OCI-LY3 (cell line): ENCODE measurements around the gene KLHL40.

ENCODE experiments used
- EZH2phosphoT487 ChIP-seq: fragments of 200-600 bp; shearing (Covaris generic); IDR thresholded peaks from 2 replicates; pipeline ENCODE4 v1.6.1; 2018; ENCODE audit warnings: antibody characterized with exemption, mixed run types, low read depth
- TF ChIP-seq, protein P1 (sequence below): fragments of 200-600, 300-600 bp; sonication (generic); IDR thresholded peaks from 2 replicates; pipeline ENCODE4 v1.5.1; 2014; ENCODE audit warnings: antibody characterized with exemption, low read length, low read depth

DNA sequence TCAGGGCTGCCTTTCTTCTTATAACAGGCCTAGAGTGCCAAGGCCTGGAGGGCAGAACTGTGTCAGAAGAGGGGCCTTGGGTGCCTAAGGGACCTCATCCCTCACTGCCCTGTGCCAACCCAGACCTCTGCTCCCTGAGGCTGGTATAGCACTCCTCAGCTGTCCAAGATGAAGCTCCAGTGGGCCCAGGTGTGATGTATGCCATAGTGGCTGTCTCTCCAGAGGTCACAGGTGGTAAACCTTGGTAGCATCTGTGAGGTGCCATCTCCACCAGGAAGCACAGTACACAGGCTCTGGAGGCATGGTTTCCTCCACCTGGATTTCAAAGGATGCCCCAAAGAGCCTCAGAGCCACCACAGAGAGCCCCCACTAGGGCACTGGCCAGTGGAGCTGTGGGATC, 12.3 kb upstream of the KLHL40 start:
- TF ChIP-seq, protein P1, sequence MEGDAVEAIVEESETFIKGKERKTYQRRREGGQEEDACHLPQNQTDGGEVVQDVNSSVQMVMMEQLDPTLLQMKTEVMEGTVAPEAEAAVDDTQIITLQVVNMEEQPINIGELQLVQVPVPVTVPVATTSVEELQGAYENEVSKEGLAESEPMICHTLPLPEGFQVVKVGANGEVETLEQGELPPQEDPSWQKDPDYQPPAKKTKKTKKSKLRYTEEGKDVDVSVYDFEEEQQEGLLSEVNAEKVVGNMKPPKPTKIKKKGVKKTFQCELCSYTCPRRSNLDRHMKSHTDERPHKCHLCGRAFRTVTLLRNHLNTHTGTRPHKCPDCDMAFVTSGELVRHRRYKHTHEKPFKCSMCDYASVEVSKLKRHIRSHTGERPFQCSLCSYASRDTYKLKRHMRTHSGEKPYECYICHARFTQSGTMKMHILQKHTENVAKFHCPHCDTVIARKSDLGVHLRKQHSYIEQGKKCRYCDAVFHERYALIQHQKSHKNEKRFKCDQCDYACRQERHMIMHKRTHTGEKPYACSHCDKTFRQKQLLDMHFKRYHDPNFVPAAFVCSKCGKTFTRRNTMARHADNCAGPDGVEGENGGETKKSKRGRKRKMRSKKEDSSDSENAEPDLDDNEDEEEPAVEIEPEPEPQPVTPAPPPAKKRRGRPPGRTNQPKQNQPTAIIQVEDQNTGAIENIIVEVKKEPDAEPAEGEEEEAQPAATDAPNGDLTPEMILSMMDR: no peak
- no peak for TF ChIP-seq EZH2phosphoT487
